ENCODE results near the gene ECHDC3. TPM values are rescaled to one million over a fixed set of nuclear protein-coding genes. Genes with fewer than 3 reads are reported as not detected.
A peak's percentile ranks its signal among the peaks of the same experiment; 100 is the strongest.

ECHDC3 gene
- 1 to 10 TPM; 1.3 to 2.0 TPM for total RNA-seq

DNA sequence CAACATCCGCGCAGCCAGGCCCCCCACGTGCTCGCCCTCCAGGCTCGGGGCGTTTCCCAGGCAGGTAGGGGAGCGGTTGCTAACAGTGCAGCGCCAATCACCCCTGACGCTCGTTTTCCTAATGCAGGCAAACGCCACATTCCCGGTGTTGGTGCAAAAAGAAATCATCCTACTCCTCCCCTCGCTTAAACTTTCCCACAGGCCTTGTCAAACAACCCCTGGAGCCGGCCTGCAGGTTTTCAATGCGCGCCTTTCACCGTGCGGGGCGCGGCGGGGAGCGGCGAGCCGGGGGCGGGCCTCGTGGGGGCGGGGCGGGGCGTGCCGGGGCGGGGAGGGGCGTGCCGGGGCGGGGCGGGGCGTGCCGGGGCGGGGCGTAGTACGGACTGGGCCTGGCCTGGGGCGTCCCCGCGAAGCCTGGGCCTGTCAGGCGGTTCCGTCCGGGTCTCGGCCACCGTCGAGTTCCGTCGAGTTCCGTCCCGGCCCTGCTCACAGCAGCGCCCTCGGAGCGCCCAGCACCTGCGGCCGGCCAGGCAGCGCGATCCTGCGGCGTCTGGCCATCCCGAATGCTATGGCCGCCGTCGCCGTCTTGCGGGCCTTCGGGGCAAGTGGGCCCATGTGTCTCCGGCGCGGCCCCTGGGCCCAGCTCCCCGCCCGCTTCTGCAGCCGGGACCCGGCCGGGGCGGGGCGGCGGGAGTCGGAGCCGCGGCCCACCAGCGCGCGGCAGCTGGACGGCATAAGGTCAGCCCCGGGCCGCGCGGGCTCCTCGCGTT is at the start of gene ECHDC3:
ECHDC3 (plus strand) TSS at position 374 of the 770 bp plus-strand sequence; CDS start at position 569, 195 bp downstream.
- H3K27me3 Mint-ChIP-seq = peaks cover 15 to 42% of the 10 kb centered on the region in 2 donors
- H3K27ac Mint-ChIP-seq = no peak within 1 kb of the TSS
- H3K4me1 Mint-ChIP-seq (ENCODE audit: low read depth in 2 of 2) = peaks cover 0 to 18% of the 10 kb centered on the region in 2 donors
- peak within 1 kb of the TSS; percentile 43 for H3K4me3 Mint-ChIP-seq
- DNase-seq (ENCODE audit: low spot score) (peak; percentile 67), ATAC-seq (peak; percentile 90 to 93)
- no peaks in the 10 kb centered on the region for H3K36me3 Mint-ChIP-seq
- H3K9me3 Mint-ChIP-seq = no peaks in the 10 kb centered on the region

- H3K36me3 Mint-ChIP-seq = no peaks in the 10 kb centered on the region
- H3K27ac Mint-ChIP-seq = no peak overlapping the region
- no peak overlapping the region for H3K4me3 Mint-ChIP-seq
- H3K27me3 Mint-ChIP-seq = peaks cover 0 to 5% of the 10 kb centered on the region in 2 donors
- no peak for ATAC-seq
- H3K4me1 Mint-ChIP-seq (ENCODE audit: low read depth in 2 of 2) = peaks cover 7 to 8% of the 10 kb centered on the region in 2 donors
- DNase-seq (ENCODE audit: low spot score) = no peak
- no peaks in the 10 kb centered on the region for H3K9me3 Mint-ChIP-seq
Observed at GRCh38 chr10:11693376-11693775, 48.8 kb upstream of the ECHDC3 start.

DNA sequence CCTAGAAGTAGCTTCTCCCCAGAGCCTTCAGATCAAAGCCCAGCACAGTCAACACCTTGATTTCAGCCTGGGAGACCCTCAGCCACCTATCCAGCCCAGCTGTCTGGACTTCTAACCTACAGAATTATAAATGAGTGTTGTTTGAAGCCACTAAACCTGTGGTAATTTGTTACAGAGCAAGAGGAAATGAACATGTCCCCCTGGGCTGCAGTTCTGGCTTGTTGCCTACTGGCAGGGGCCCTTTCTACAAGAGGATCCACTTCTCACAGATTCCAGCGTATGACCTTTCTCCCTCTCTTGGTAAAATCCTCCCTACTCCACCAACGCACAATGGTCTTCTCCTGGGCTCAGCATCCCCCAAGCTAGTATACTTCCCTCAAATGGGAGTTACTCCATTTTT is 46.4 kb upstream of the ECHDC3 start:
- peaks cover 17 to 20% of the 10 kb centered on the region in 2 donors for H3K4me1 Mint-ChIP-seq (ENCODE audit: low read depth in 2 of 2)
- ATAC-seq (no peak), DNase-seq (ENCODE audit: low spot score) (no peak)
- H3K27ac Mint-ChIP-seq = no peak overlapping the region
- H3K4me3 Mint-ChIP-seq = no peak overlapping the region
- no peaks in the 10 kb centered on the region for H3K9me3 Mint-ChIP-seq
- H3K27me3 Mint-ChIP-seq = no peaks in the 10 kb centered on the region
- H3K36me3 Mint-ChIP-seq = no peaks in the 10 kb centered on the region

DNA sequence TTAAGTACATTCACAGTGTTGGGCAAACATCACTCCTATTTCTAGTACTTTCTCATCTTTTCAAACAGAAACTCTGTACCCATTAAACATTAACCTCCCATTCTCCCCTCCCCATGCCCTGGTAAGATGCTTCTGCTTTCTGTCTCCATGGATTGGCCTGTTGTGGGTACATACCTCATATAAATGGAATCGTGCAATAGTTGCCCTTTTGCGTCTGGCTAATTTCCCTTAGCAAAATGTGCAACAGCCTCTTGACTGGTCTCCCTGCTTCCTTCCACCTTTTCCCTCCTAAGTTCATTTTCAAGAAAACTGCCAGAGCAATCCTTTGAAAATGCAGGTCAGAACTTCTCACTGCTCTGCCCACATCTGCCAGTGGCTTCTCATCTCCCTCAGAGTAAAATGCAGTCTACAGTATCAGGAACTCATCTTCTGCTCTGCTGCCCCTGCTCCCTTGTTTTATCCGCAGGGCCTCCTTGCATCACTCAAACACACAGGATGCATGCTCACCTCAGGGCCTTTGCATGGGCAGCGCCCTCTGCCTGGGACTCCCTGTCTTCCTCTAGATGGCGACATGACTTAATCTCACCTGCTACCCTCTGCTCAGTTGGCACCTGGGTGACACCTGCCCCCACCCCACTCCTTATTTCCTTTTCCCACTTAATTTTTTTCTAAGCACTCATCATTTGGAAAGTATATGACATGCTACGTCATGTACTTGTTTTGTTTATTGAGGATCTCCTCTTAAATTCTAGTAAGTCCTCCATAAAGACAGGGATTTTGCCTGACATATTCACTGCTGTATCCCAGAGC is 44.3 kb upstream of the ECHDC3 start:
- peak; percentile 56 to 62 for ATAC-seq
- peaks cover 17 to 20% of the 10 kb centered on the region in 2 donors for H3K4me1 Mint-ChIP-seq (ENCODE audit: low read depth in 2 of 2)
- H3K4me3 Mint-ChIP-seq = no peak overlapping the region
- no peaks in the 10 kb centered on the region for H3K9me3 Mint-ChIP-seq
- H3K27ac Mint-ChIP-seq = peak overlapping the region in 1 of 2 donors; percentile 43
- no peaks in the 10 kb centered on the region for H3K36me3 Mint-ChIP-seq
- DNase-seq (ENCODE audit: low spot score) = no peak
- H3K27me3 Mint-ChIP-seq = no peaks in the 10 kb centered on the region

- H3K4me1 Mint-ChIP-seq (ENCODE audit: low read depth in 2 of 2) = peaks cover 17 to 20% of the 10 kb centered on the region in 2 donors
- peak overlapping the region; percentile 25 to 43 for H3K27ac Mint-ChIP-seq
- no peaks in the 10 kb centered on the region for H3K36me3 Mint-ChIP-seq
- peaks cover 0 to 2% of the 10 kb centered on the region in 2 donors for H3K27me3 Mint-ChIP-seq
- no peaks in the 10 kb centered on the region for H3K9me3 Mint-ChIP-seq
- no peak for DNase-seq (ENCODE audit: low spot score)
- peak overlapping the region; percentile 7 for H3K4me3 Mint-ChIP-seq
- ATAC-seq = peak in 1 of 2 donors; percentile 60
Observed at GRCh38 chr10:11698691-11699549, 43.3 kb upstream of the ECHDC3 start.

DNA sequence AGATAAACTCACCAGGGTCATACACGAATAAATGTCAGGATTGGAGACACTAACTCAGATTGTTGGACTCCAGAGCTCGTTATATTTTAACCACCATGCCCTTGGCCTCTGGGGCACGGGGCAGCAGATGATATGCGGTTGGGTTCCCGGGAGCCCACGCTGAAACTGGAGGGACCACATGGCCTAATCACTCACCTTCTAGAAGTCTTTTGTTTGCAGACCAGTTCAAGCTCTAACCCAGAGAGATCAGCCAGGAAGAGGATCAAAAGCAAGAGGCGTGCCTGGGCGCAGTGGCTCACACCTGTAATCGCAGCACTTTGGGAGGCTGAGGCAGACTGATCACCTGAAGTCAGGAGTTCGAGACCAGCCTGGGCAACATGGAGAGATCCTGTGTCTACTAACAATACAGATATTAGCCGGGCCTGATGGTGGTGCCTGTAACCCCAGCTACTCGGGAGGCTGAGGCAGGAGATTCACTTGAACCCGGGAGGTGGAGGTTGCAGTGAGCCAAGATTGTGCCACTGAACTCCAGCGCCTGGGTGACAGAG is 42.6 kb upstream of the ECHDC3 start:
- H3K27me3 Mint-ChIP-seq = peaks cover 0 to 9% of the 10 kb centered on the region in 2 donors
- no peak for ATAC-seq
- no peaks in the 10 kb centered on the region for H3K36me3 Mint-ChIP-seq
- peaks cover 17 to 20% of the 10 kb centered on the region in 2 donors for H3K4me1 Mint-ChIP-seq (ENCODE audit: low read depth in 2 of 2)
- DNase-seq (ENCODE audit: low spot score) = no peak
- peak overlapping the region; percentile 25 to 43 for H3K27ac Mint-ChIP-seq
- H3K4me3 Mint-ChIP-seq = peak overlapping the region; percentile 7
- no peaks in the 10 kb centered on the region for H3K9me3 Mint-ChIP-seq

DNA sequence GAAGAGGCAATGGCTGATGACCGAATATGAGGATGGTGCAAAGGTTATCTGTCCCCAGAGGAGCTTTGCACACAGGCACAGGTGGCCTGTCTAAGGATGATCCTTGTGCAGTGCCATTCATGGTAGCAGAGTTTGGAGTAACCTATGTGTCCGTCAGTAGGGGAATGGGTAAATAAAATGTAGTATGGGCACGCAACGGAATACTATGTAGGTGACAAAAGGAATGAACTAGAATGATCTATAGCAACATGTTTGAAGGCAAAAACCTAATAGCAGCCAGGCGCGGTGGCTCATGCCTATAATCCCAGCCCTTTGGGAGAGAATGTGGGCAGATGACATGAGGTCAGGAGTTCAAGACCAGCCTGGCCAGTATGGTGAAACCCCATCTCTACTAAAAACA is 41.6 kb upstream of the ECHDC3 start:
- Mint-ChIP-seq H3K4me1 (ENCODE audit: low read depth in 2 of 2) (peaks cover 17 to 20% of the 10 kb centered on the region in 2 donors), H3K27me3 (peaks cover 0 to 16% of the 10 kb centered on the region in 2 donors), H3K27ac (peak overlapping the region in 1 of 2 donors; percentile 43), H3K9me3 (no peaks in the 10 kb centered on the region), H3K4me3 (no peak overlapping the region), H3K36me3 (no peaks in the 10 kb centered on the region)
- DNase-seq (ENCODE audit: low spot score) (no peak), ATAC-seq (no peak)

- no peak for ATAC-seq
- Mint-ChIP-seq H3K27ac (no peak overlapping the region), H3K4me1 (ENCODE audit: low read depth in 2 of 2) (peaks cover 17 to 20% of the 10 kb centered on the region in 2 donors), H3K9me3 (no peaks in the 10 kb centered on the region), H3K27me3 (peaks cover 2 to 25% of the 10 kb centered on the region in 2 donors), H3K4me3 (no peak overlapping the region), H3K36me3 (no peaks in the 10 kb centered on the region)
- no peak for DNase-seq (ENCODE audit: low spot score)
Observed at GRCh38 chr10:11701451-11702095, 40.6 kb upstream of the ECHDC3 start.

GRCh38 chr10:11702264-11702663 is 39.9 kb upstream of the ECHDC3 start:
- H3K27me3 Mint-ChIP-seq = peaks cover 2 to 27% of the 10 kb centered on the region in 2 donors
- H3K36me3 Mint-ChIP-seq = no peaks in the 10 kb centered on the region
- no peak overlapping the region for H3K4me3 Mint-ChIP-seq
- H3K9me3 Mint-ChIP-seq = no peaks in the 10 kb centered on the region
- no peak for ATAC-seq
- peaks cover 17 to 20% of the 10 kb centered on the region in 2 donors for H3K4me1 Mint-ChIP-seq (ENCODE audit: low read depth in 2 of 2)
- DNase-seq (ENCODE audit: low spot score) = no peak
- H3K27ac Mint-ChIP-seq = no peak overlapping the region

- Mint-ChIP-seq H3K36me3 (no peaks in the 10 kb centered on the region), H3K4me3 (no peak overlapping the region), H3K27ac (peak overlapping the region in 1 of 2 donors; percentile 14), H3K9me3 (no peaks in the 10 kb centered on the region), H3K27me3 (peaks cover 13 to 33% of the 10 kb centered on the region in 2 donors), H3K4me1 (ENCODE audit: low read depth in 2 of 2) (peaks cover 5% of the 10 kb centered on the region in 2 donors)
- no peak for DNase-seq (ENCODE audit: low spot score)
- no peak for ATAC-seq
Observed at GRCh38 chr10:11704092-11704491, 38.1 kb upstream of the ECHDC3 start.

DNA sequence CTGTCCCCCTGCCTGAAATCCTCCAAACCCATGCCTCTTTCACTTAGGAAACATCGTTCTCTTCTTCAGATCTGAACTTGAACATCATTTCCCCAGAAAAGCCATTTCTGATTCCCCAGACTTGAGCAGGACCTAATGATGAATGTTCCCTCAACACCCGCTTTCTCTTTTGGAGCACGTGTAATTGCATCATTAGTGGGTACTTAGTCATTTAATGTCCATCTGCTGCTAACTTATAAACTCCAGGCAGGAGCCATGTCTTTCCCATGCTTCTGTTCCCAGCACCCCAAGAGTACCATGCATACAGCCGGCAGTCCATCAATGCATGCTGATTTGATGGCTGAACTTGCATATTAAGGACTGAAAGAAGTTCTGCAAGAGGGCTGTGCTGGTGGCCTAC is 36.5 kb upstream of the ECHDC3 start:
- no peak for ATAC-seq
- no peak for DNase-seq (ENCODE audit: low spot score)
- Mint-ChIP-seq H3K27me3 (peaks cover 16 to 33% of the 10 kb centered on the region in 2 donors), H3K36me3 (no peaks in the 10 kb centered on the region), H3K9me3 (no peaks in the 10 kb centered on the region), H3K27ac (no peak overlapping the region), H3K4me1 (ENCODE audit: low read depth in 2 of 2) (peaks cover 6% of the 10 kb centered on the region in 2 donors), H3K4me3 (no peak overlapping the region)

DNA sequence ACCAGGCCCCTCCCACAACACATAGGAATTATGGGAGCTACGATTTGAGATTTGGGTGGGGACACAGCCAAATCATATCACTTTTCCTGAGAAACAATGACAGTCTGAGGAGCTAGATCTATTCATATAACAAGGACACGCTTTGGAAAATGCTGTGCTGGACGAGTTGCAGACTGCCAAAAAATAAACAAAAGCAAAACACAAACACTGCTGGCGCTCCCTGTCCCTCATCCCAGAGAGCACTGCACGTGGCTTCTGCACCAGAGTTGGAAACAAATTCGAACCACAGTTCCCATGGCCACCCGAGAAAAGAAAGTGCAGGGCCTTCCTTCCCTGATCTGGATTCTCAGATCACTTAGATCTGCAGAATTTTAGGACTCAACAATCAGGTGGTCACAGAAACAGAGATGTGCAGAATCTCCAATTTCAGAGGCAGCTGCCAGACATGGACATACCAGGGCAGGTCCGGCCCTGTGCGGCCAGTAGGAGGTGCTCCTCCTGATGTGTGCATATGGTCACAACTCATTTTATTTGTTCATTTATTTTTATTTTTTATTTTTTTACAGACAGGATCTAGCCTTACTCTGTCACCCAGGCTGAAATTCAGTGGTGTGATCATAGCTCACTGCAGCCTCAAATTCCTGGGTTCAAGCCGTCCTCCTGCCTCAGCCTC is 35.2 kb upstream of the ECHDC3 start:
- Mint-ChIP-seq H3K27me3 (peaks cover 16 to 33% of the 10 kb centered on the region in 2 donors), H3K4me1 (ENCODE audit: low read depth in 2 of 2) (peaks cover 9% of the 10 kb centered on the region in 2 donors), H3K9me3 (no peaks in the 10 kb centered on the region), H3K27ac (no peak overlapping the region), H3K4me3 (no peak overlapping the region), H3K36me3 (no peaks in the 10 kb centered on the region)
- no peak for DNase-seq (ENCODE audit: low spot score)
- no peak for ATAC-seq
